Measurements from ENCODE around the gene P2RX3. TPM values are rescaled to one million over a fixed set of nuclear protein-coding genes. Genes with fewer than 3 reads are reported as not detected.

Gene P2RX3
- total RNA-seq, 4 donors from 2014 or later, result 0.22 TPM; not detected in 3

DNA sequence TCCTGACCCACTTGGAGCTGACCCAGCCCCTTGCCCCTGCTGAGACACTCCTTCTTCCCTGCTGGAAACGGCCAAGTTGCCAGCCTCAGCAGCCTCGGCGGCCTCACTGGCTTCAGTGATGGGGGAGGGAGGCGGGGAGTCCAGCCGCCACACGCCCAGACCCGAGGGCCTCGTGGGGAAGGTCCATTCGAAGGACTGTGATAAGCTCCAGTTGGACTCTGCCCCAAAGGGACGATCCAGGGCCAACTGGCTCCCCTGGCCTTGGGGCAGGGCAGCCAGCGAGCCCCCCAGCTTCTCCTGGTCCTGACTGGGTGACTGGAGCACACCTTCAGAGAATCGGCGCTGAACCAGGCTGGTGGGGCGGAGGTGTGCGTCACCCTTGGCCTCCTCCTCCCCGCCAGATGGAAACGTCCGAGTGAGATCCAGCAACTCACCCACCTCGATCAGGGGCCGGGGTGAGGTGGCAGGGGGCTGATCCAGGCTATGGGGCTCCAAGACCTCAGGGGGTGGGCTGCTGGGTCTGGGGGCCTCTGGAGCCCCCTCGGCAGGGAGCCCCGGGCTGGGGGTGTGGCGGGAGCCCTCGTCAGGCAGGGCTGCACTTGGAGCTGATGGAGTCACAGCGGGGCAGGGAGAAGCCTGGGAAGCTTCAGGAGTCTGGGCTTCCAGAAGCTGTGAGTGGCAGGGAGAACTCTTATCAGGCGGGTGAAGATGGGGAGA, 24.9 kb upstream of the P2RX3 start:
- Histone ChIP-seq H3K4me1 (peaks cover 0 to 99% (median 59%) of the 10 kb centered on the region in 4 donors), H3K36me3 (peaks cover 0 to 86% (median 0%) of the 10 kb centered on the region in 3 donors), H3K27ac (peak overlapping the region in 2 of 4 donors; percentile 92 to 96), H3K4me3 (no peak overlapping the region), H3K9me3 (no peaks in the 10 kb centered on the region), H3K27me3 (no peaks in the 10 kb centered on the region)
- DNase-seq (ENCODE audit: low spot score in 2 of 2), result no peak
- 71 to 72% methylated on average over 19 to 25 of the region's 26 CpGs for WGBS, 2 donors
- TF ChIP-seq EP300 (IDR thresholded peaks at IDR 0.05) (no peak), POLR2A (IDR thresholded peaks at IDR 0.05) (no peak)
- TF ChIP-seq, protein P1, sequence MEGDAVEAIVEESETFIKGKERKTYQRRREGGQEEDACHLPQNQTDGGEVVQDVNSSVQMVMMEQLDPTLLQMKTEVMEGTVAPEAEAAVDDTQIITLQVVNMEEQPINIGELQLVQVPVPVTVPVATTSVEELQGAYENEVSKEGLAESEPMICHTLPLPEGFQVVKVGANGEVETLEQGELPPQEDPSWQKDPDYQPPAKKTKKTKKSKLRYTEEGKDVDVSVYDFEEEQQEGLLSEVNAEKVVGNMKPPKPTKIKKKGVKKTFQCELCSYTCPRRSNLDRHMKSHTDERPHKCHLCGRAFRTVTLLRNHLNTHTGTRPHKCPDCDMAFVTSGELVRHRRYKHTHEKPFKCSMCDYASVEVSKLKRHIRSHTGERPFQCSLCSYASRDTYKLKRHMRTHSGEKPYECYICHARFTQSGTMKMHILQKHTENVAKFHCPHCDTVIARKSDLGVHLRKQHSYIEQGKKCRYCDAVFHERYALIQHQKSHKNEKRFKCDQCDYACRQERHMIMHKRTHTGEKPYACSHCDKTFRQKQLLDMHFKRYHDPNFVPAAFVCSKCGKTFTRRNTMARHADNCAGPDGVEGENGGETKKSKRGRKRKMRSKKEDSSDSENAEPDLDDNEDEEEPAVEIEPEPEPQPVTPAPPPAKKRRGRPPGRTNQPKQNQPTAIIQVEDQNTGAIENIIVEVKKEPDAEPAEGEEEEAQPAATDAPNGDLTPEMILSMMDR (IDR thresholded peaks at IDR 0.05), result no peak

DNA sequence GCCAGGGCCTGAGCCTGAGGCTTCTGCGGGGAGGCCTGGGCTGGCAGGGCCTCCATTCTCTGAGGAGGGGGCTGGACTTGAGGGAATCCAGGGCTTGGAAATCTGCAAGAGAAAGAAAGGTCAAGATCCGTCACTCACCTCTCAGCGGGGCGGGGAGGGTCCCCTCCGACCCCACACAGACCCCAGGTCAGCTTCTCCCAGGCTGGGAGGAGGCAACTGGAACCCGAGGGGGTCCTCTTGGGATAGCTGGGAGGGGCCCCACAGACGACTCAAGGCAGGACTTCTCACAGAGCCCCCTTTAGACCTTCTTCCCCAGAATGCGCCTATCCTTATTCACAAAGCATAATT, 24.4 kb upstream of the P2RX3 start:
- no peaks in the 10 kb centered on the region for H3K27me3 ChIP-seq
- H3K4me3 ChIP-seq, result no peak overlapping the region
- H3K36me3 ChIP-seq, result peaks cover 0 to 86% (median 0%) of the 10 kb centered on the region in 3 donors
- no peak for TF ChIP-seq EP300 (IDR thresholded peaks at IDR 0.05)
- peak overlapping the region in 2 of 4 donors; percentile 92 to 96 for H3K27ac ChIP-seq
- H3K4me1 ChIP-seq, result peaks cover 0 to 99% (median 59%) of the 10 kb centered on the region in 4 donors
- no peak for DNase-seq (ENCODE audit: low spot score in 2 of 2)
- H3K9me3 ChIP-seq, result no peaks in the 10 kb centered on the region
- WGBS, 2 donors, result 62 to 76% methylated on average over 8 of the region's 8 CpGs

DNA sequence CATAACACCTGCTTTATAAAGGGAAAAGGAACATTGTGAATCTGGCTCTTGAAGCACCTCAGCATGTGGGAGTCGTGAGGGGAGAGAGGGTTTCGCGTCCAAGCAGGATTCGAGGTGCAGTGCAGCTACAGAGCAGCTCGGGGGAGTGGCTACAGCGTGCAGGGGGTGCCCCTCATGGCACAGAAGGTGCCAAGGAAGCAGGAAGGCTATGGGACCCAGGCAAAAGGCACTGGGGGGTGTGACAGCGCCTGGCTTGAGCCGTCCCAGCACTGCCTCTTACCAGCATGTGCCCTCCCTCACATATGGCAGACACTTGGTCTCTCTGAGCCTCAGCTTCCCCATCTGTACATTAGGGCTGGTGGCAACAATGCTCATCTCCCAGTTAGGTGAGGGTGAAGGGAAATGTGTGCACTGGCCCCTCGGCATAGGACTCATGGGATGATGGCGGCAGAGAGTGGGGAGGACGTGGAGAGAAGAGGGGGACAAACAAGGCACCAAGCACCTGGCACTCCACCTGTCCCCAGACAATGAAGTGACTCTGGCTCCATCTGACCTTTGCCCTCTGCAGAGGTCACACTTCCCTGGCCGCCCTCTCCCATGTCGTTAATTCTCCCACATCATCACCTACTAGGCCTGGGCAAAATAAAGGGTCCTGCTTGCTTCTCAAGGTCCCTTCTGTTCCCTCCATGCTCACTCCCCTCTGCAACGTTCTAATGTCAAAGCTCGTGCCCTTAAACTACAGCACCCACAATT, 23.8 kb upstream of the P2RX3 start:
- no peak for TF ChIP-seq EP300 (IDR thresholded peaks at IDR 0.05)
- TF ChIP-seq, protein P1 (IDR thresholded peaks at IDR 0.05), result no peak
- TF ChIP-seq POLR2A (IDR thresholded peaks at IDR 0.05), result no peak
- peaks cover 0 to 99% (median 54%) of the 10 kb centered on the region in 4 donors for H3K4me1 ChIP-seq
- peaks cover 0 to 86% (median 0%) of the 10 kb centered on the region in 3 donors for H3K36me3 ChIP-seq
- H3K27me3 ChIP-seq, result no peaks in the 10 kb centered on the region
- H3K4me3 ChIP-seq, result no peak overlapping the region
- 78 to 82% methylated on average over 15 of the region's 15 CpGs for WGBS, 2 donors
- H3K9me3 ChIP-seq, result no peaks in the 10 kb centered on the region
- DNase-seq (ENCODE audit: low spot score in 2 of 2), result no peak
- H3K27ac ChIP-seq, result no peak overlapping the region

DNA sequence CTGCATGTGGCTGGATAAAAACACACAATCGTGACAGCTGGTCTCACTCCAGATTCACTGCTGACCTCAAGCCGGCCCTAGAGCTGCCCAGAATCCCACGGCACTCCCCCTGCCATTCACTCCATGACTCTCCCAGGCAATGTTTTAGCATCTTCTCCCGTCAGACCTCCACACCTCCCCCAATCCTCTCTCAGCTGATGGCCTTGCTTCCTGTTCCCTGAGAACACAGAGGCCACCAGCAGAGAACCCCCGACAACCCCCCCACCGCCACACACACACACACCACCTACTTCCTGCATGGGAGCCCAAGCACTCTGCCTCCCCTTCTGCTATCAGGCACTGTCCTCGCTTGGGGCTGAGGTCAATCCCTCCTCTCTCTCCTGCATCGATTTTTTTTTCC, 22.7 kb upstream of the P2RX3 start:
- H3K4me1 ChIP-seq, result peaks cover 0 to 99% (median 46%) of the 10 kb centered on the region in 4 donors

DNA sequence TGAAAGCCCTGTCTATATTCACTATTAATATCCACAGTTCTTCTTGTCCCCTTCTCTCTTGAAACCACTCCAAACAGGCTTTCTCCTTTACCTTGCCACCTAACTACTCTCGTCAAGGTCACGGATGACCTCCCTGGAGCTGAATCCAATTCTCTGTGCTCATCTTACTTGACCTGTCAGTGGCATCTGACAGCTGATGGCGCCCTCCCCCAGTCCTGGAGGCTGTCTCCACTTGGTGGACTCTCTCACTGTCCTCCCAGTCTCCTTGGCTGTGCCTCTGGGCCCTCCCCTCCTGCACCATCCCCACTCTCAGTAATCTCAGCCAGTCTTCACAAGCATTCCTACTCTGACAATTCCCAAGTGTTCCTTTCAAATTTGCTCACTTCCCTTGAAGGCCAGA, 22.1 kb upstream of the P2RX3 start:
- WGBS, 2 donors, result 56 to 59% methylated on average over 3 of the region's 3 CpGs
- DNase-seq (ENCODE audit: low spot score in 2 of 2), result no peak
- H3K27ac ChIP-seq, result peak overlapping the region in 3 of 4 donors; percentile 1 to 62 (median 5)
- no peak overlapping the region for H3K4me3 ChIP-seq
- no peaks in the 10 kb centered on the region for H3K9me3 ChIP-seq
- H3K36me3 ChIP-seq, result peaks cover 0 to 86% (median 0%) of the 10 kb centered on the region in 3 donors
- no peaks in the 10 kb centered on the region for H3K27me3 ChIP-seq
- H3K4me1 ChIP-seq, result peaks cover 0 to 99% (median 42%) of the 10 kb centered on the region in 4 donors
- TF ChIP-seq POLR2A (IDR thresholded peaks at IDR 0.05) (no peak), EP300 (IDR thresholded peaks at IDR 0.05) (no peak)
- TF ChIP-seq, protein P1 (IDR thresholded peaks at IDR 0.05), result no peak

More for the DNA sequence above, 22.7 kb upstream of the P2RX3 start:
- H3K9me3 ChIP-seq, result no peaks in the 10 kb centered on the region
- TF ChIP-seq, protein P1 (IDR thresholded peaks at IDR 0.05), result no peak
- TF ChIP-seq POLR2A (IDR thresholded peaks at IDR 0.05), result no peak
- no peak for TF ChIP-seq EP300 (IDR thresholded peaks at IDR 0.05)
- H3K27ac ChIP-seq, result peak overlapping the region in 2 of 4 donors; percentile 1 to 62
- H3K27me3 ChIP-seq, result no peaks in the 10 kb centered on the region
- 24 to 26% methylated on average over 8 of the region's 8 CpGs for WGBS, 2 donors
- no peak overlapping the region for H3K4me3 ChIP-seq
- DNase-seq (ENCODE audit: low spot score in 2 of 2), result no peak
- peaks cover 0 to 86% (median 0%) of the 10 kb centered on the region in 3 donors for H3K36me3 ChIP-seq

Data from tibial nerve (tissue), 4 donors.